ENCODE results near the gene EHMT1.

GRCh38 chr9:137876781-137877386 lies 258.1 kb downstream of the EHMT1 start:
- TF ChIP-seq CTCF (conservative IDR thresholded peaks at IDR 0.05) (no peak), ZFX (IDR thresholded peaks at IDR 0.05) (no peak)

Data from C4-2B (cell line).